ENCODE data around the gene CTSS.

DNA sequence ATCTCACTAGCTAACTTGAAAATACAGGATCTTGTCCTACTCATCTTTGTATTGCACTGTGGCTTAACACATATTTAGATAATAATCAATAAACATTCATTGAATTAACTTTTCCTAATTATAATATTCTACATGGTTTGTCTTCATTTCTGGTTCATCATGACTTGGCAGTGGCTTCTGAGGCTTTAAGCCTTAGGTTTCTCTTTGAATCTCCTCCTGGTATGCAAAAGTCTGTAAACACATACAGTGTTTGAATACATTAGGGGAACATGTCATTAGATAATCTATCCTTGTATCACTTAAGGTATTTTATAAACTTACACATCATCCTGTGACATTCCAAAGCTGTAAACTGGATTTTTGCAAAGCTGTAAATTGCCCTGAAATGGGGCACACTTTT is 21.9 kb upstream of the CTSS start:
- no peak for TF ChIP-seq EZH2 (IDR thresholded peaks at IDR 0.05; ENCODE audit: insufficient read depth, poor library complexity, severe bottlenecking)
- no peak for TF ChIP-seq EZH2phosphoT487 (IDR thresholded peaks at IDR 0.05; ENCODE audit: insufficient read depth, low read depth)
